ENCODE data around the gene NEK4. TPM values are rescaled to one million over a fixed set of nuclear protein-coding genes. Genes with fewer than 3 reads are reported as not detected.

The NEK4 gene
- total RNA-seq, 1 donor from 2014 or later: 52.3 TPM

DNA sequence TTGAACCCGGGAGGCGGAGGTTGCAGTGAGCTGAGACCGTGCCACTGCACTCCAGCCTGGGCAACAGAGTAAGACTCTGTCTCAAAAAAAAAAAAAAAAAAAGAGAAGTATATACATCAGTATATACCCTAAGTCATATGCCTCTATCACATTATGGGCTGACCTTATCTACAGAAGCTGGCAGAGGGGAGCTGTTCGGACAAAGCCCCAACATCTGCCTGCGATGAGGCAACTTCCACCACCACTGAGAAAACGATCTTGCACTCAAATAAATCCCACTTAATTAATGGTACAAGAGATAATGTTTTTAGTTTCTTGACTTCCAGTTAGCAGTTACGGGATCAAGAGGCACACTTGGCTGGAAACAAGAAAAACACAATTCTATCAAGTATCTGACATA is 67.4 kb downstream of the NEK4 start:
- Mint-ChIP-seq H3K27me3 (ENCODE audit: low read depth) (no peaks in the 10 kb centered on the region), H3K36me3 (ENCODE audit: low read depth) (no peaks in the 10 kb centered on the region), H3K4me1 (peaks cover 29% of the 10 kb centered on the region), H3K4me3 (peak overlapping the region; percentile 99), H3K27ac (ENCODE audit: unreplicated experiment) (no peak overlapping the region), H3K9me3 (no peaks in the 10 kb centered on the region)
- DNase-seq (ENCODE audit: low read depth, low spot score): no peak
- TF ChIP-seq, protein P1, sequence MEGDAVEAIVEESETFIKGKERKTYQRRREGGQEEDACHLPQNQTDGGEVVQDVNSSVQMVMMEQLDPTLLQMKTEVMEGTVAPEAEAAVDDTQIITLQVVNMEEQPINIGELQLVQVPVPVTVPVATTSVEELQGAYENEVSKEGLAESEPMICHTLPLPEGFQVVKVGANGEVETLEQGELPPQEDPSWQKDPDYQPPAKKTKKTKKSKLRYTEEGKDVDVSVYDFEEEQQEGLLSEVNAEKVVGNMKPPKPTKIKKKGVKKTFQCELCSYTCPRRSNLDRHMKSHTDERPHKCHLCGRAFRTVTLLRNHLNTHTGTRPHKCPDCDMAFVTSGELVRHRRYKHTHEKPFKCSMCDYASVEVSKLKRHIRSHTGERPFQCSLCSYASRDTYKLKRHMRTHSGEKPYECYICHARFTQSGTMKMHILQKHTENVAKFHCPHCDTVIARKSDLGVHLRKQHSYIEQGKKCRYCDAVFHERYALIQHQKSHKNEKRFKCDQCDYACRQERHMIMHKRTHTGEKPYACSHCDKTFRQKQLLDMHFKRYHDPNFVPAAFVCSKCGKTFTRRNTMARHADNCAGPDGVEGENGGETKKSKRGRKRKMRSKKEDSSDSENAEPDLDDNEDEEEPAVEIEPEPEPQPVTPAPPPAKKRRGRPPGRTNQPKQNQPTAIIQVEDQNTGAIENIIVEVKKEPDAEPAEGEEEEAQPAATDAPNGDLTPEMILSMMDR (conservative IDR thresholded peaks at IDR 0.05): no peak

DNA sequence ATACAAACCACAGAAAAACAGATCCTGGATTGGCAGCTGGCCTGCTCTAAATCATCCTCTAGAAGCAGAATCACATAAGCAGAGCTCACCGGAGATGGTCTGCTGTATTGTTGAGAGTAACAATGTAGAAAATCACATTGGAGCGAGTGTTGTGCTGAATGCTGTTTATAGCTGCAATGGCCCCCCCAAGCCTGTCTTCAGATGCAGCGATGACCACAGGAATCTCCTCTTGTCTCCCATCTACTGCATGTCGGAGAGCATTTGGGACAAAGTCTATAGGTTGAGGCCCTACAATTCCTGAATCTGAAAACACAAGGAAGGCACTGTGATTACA is 73.1 kb downstream of the NEK4 start:
- no peak overlapping the region for H3K27ac Mint-ChIP-seq (ENCODE audit: unreplicated experiment)
- peak overlapping the region; percentile 34 for H3K4me3 Mint-ChIP-seq

DNA sequence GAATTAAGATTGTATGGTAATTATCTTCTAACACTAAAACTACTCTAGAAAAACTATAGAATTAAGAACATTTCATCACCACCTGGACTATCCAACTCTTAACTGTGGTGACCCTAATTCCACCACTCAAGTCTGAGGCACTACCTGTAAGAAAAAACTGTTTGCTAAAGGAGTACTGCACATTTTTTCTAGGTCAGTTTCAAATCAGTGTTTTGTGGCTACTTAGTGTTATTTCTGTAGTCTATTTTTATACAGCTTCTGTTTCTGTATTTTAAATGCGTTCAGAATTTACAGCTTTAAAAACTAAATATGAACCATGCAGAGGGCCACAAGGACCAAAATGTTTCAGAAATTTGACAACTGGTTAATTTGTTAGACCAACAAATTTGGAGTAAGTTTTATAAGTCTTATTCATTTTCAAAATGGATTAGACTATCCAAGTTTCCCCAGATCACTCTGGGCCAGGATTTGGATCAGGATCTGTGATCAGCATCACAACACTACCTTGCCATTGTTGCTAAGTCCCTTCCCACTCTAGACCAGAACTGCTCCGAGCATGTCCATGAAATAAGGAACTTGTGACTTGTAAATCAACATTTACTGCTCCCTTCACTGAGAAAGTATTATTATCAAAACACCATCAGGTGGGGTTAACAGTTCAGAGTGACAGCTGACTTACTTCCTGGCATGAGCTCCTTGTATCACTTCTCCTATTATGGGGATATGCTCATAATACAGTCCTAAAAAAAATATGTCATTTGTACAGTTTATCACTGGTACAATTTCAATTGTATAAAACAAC is 73.7 kb downstream of the NEK4 start:
- H3K4me1 Mint-ChIP-seq: no peaks in the 10 kb centered on the region
- H3K27me3 Mint-ChIP-seq (ENCODE audit: low read depth): no peaks in the 10 kb centered on the region
- H3K27ac Mint-ChIP-seq (ENCODE audit: unreplicated experiment): no peak overlapping the region
- H3K9me3 Mint-ChIP-seq: no peaks in the 10 kb centered on the region
- H3K4me3 Mint-ChIP-seq: peak overlapping the region; percentile 34
- no peak for DNase-seq (ENCODE audit: low read depth, low spot score)
- peaks cover 24% of the 10 kb centered on the region for H3K36me3 Mint-ChIP-seq (ENCODE audit: low read depth)
- TF ChIP-seq, protein P1 (conservative IDR thresholded peaks at IDR 0.05): no peak

More for the DNA sequence above, 73.1 kb downstream of the NEK4 start:
- TF ChIP-seq, protein P1 (conservative IDR thresholded peaks at IDR 0.05): no peak
- Mint-ChIP-seq H3K9me3 (no peaks in the 10 kb centered on the region), H3K36me3 (ENCODE audit: low read depth) (peaks cover 24% of the 10 kb centered on the region), H3K27me3 (ENCODE audit: low read depth) (no peaks in the 10 kb centered on the region), H3K4me1 (no peaks in the 10 kb centered on the region)
- no peak for DNase-seq (ENCODE audit: low read depth, low spot score)

DNA sequence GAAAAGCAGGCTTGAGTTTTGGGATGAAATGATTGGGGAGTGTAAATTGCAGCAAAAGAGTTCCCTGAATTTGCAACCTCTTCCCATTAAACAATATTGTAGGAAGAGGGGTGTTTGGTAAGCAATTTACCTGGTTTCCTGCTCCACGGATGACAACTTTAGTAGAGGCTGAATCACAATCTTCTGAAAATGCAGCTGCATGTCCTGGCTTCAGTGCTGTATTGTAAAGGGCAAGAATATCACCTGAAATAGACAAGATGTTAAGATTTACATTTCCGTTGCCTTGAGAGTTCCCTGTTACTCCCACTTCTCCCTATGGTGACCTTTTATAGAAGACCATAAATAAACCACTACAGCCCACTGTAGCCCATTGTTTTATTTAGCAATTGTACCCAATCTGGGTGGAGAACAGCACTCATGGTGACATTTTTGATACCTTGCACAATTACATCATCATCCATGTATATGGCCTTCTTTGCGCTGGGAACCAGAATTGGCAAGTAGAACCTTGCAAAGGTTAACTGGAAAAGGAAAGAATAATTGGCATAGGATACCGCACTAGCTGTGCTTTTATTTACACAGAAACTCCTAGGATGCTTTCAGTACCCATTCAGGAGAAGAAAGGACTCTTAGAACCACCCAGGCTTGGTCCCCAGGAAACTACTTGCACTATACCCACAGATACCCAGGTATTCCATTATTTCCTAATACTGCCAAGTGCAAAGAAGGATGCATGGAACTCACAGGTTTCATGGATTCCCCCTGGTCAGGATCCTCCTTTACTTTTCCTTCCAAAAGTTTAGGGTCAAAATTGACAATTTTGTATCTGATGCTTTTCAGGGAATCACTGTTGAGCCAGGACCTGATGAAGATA is 74.7 kb downstream of the NEK4 start:
- TF ChIP-seq, protein P1 (conservative IDR thresholded peaks at IDR 0.05): no peak
- DNase-seq (ENCODE audit: low read depth, low spot score): no peak
- Mint-ChIP-seq H3K4me3 (no peak overlapping the region), H3K27me3 (ENCODE audit: low read depth) (no peaks in the 10 kb centered on the region), H3K9me3 (no peaks in the 10 kb centered on the region), H3K4me1 (no peaks in the 10 kb centered on the region), H3K27ac (ENCODE audit: unreplicated experiment) (no peak overlapping the region), H3K36me3 (ENCODE audit: low read depth) (peaks cover 26% of the 10 kb centered on the region)

DNA sequence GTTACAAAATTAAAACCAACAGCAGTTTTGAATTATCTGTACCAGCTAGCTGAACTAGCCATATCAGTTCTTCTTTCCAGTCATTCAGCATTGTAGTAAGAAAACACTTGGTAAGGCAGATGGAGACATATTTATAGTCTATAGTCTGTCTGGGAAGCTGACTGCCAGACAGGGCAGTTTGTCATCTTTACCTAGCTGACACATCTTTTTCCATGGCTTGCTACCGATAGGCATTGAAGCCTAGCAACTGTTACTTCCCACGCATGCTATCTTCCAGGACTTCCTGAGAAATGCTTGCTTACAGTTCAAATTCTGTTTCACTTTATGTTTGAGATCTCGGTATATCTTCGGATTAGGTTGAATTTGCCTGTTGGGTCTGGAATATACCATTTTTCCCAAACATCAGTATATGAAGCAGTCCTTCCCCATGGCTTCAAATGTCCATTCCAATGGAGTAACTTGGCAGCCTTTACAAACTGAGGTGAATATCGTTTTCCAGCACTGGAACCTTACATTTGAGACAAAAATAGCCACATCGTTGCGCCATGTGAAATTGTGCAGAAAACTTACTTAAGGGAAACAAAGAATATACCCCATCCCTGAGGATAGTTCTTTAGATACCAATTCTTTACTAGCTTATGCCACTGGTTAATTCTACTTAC is 76.1 kb downstream of the NEK4 start:
- H3K36me3 Mint-ChIP-seq (ENCODE audit: low read depth): peaks cover 28% of the 10 kb centered on the region
- TF ChIP-seq, protein P1 (conservative IDR thresholded peaks at IDR 0.05): no peak
- no peak overlapping the region for H3K4me3 Mint-ChIP-seq
- no peaks in the 10 kb centered on the region for H3K9me3 Mint-ChIP-seq
- H3K4me1 Mint-ChIP-seq: no peaks in the 10 kb centered on the region
- H3K27me3 Mint-ChIP-seq (ENCODE audit: low read depth): no peaks in the 10 kb centered on the region
- DNase-seq (ENCODE audit: low read depth, low spot score): no peak
- H3K27ac Mint-ChIP-seq (ENCODE audit: unreplicated experiment): no peak overlapping the region
